GM23248 (cell line): ENCODE measurements around the gene SELENOH.

Experiments
- EZH2 ChIP-seq: fragments of 200-600 bp; sonication (generic); IDR thresholded peaks from 2 replicates; pipeline ENCODE4 v1.6.1; 2018; ENCODE audit warnings: antibody characterized with exemption, mild to moderate bottlenecking; ENCODE audit not compliant: insufficient read depth, poor library complexity, severe bottlenecking
- EZH2phosphoT487 ChIP-seq: fragments of 200-600 bp; sonication (generic); IDR thresholded peaks from 2 replicates; pipeline ENCODE4 v1.6.1; 2018; ENCODE audit warnings: antibody characterized with exemption, moderate library complexity, mild to moderate bottlenecking, low read depth; ENCODE audit not compliant: insufficient read depth

DNA sequence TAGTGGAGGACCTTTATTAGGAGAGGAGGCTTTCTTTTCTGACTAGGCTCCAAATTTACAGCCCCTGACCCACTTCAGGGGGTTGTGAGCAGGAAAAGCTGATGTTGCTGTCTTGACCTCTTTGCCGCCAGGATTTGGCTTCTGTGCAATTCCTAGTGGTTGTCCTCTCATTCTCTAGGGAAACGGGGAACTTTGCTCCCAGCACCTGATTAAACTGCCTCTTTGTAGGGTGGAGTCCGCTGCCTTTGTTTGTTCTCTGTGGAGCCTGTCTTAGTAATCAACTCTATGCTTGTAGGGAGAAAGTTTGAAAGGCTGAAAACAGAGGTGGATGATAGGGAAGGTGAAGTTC is 36.7 kb downstream of the SELENOH start:
- TF ChIP-seq EZH2phosphoT487 (no peak), EZH2 (no peak)
